ENCODE data around the gene OR51G1.

The OR51G1 gene

GRCh38 chr11:4936745-4937144, 12.6 kb upstream of the OR51G1 start:
- no peak for DNase-seq
- Mint-ChIP-seq H3K27me3 (ENCODE audit: low read depth, poor library complexity) (peaks cover 10% of the 10 kb centered on the region), H3K4me3 (no peak overlapping the region), H3K4me1 (peaks cover 14% of the 10 kb centered on the region), H3K9me3 (peaks cover 6% of the 10 kb centered on the region), H3K27ac (no peak overlapping the region), H3K36me3 (ENCODE audit: low read depth) (no peaks in the 10 kb centered on the region)
- TF ChIP-seq, protein P1, sequence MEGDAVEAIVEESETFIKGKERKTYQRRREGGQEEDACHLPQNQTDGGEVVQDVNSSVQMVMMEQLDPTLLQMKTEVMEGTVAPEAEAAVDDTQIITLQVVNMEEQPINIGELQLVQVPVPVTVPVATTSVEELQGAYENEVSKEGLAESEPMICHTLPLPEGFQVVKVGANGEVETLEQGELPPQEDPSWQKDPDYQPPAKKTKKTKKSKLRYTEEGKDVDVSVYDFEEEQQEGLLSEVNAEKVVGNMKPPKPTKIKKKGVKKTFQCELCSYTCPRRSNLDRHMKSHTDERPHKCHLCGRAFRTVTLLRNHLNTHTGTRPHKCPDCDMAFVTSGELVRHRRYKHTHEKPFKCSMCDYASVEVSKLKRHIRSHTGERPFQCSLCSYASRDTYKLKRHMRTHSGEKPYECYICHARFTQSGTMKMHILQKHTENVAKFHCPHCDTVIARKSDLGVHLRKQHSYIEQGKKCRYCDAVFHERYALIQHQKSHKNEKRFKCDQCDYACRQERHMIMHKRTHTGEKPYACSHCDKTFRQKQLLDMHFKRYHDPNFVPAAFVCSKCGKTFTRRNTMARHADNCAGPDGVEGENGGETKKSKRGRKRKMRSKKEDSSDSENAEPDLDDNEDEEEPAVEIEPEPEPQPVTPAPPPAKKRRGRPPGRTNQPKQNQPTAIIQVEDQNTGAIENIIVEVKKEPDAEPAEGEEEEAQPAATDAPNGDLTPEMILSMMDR (IDR thresholded peaks at IDR 0.05), result no peak

GRCh38 chr11:4932751-4933150, 8.6 kb upstream of the OR51G1 start:
- Mint-ChIP-seq H3K36me3 (ENCODE audit: low read depth) (no peaks in the 10 kb centered on the region), H3K4me1 (no peaks in the 10 kb centered on the region), H3K4me3 (no peak overlapping the region), H3K9me3 (peaks cover 6% of the 10 kb centered on the region), H3K27ac (no peak overlapping the region), H3K27me3 (ENCODE audit: low read depth, poor library complexity) (peaks cover 6% of the 10 kb centered on the region)
- DNase-seq, result no peak
- TF ChIP-seq, protein P1 (IDR thresholded peaks at IDR 0.05), result no peak

DNA sequence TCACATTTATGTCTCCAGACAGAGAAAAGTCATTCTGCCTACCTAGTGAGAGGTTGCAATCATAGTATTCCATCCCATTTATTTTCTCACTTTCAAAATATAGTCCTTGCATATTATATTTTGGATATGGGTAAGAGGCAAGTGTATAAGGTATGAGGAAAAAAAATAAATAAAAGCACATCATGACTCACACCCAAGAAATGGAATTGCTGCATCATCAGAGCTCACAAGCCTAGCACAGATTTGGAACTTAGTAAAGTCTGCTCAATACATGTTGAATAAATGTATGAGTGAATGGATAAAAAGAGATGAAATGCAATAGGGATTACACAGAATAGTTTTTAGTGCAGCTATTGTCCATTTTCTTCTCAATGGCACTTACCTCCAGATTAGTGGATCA, 2.5 kb upstream of the OR51G1 start:
- no peak overlapping the region for H3K27ac Mint-ChIP-seq
- no peak overlapping the region for H3K4me3 Mint-ChIP-seq
- H3K27me3 Mint-ChIP-seq (ENCODE audit: low read depth, poor library complexity), result peaks cover 7% of the 10 kb centered on the region
- no peaks in the 10 kb centered on the region for H3K36me3 Mint-ChIP-seq (ENCODE audit: low read depth)
- DNase-seq, result no peak
- H3K4me1 Mint-ChIP-seq, result no peaks in the 10 kb centered on the region
- no peaks in the 10 kb centered on the region for H3K9me3 Mint-ChIP-seq
- TF ChIP-seq, protein P1 (IDR thresholded peaks at IDR 0.05), result no peak

DNA sequence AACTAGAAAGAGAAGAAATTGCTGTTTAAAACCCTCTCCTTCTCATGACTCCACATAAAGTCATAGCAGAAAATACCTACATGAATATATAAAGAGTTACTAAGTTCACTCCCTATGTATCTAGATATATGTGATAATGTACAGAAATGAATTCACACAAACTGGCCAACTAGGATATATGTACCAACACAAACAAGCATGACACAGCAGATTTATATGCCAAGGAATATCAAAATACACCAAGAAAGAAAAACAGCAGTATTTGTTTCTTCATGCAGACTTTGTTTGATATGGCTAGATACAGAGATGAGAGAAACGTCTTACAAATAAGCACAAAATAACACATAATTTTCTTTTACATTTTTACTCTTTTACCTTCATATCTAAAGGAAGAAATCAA, 1.8 kb downstream of the OR51G1 start:
- TF ChIP-seq, protein P1 (IDR thresholded peaks at IDR 0.05), result no peak
- Mint-ChIP-seq H3K9me3 (no peaks in the 10 kb centered on the region), H3K27ac (no peak overlapping the region), H3K4me1 (no peaks in the 10 kb centered on the region), H3K4me3 (no peak overlapping the region), H3K27me3 (ENCODE audit: low read depth, poor library complexity) (peaks cover 6% of the 10 kb centered on the region), H3K36me3 (ENCODE audit: low read depth) (no peaks in the 10 kb centered on the region)
- no peak for DNase-seq

DNA sequence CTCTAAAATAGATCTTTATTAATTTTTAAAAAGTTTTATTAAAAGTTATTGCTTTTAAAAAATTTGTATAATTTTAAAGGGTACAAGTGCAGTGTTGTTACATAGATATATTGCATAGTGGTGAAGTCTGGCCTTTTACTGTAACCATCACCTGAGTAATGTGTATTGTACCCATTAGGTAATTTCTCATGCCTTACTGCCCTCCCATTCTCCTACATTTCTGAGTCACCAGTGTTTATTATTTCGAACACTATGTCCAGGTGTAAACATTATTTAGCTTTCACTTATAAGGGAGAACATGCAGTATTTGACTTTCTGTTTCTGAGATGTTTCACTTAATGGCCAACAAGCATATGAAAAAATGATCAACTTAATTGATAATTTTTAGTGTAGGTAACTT, 2.3 kb downstream of the OR51G1 start:
- H3K36me3 Mint-ChIP-seq (ENCODE audit: low read depth), result no peaks in the 10 kb centered on the region
- DNase-seq, result no peak
- TF ChIP-seq, protein P1 (IDR thresholded peaks at IDR 0.05), result no peak
- no peaks in the 10 kb centered on the region for H3K9me3 Mint-ChIP-seq
- no peak overlapping the region for H3K4me3 Mint-ChIP-seq
- no peak overlapping the region for H3K27ac Mint-ChIP-seq
- H3K4me1 Mint-ChIP-seq, result no peaks in the 10 kb centered on the region
- peaks cover 6% of the 10 kb centered on the region for H3K27me3 Mint-ChIP-seq (ENCODE audit: low read depth, poor library complexity)

- H3K27ac Mint-ChIP-seq, result no peak within 1 kb of the TSS
- TF ChIP-seq, protein P1 (IDR thresholded peaks at IDR 0.05), result no peak
- no peak for DNase-seq
Observed at GRCh38 chr11:4919250-4919649, 4.9 kb downstream of the OR51G1 start, which contains the start of gene OR51G2. OR51G2 (minus strand) TSS chr11:4919350; CDS start chr11:4915663, 3,687 bp downstream.

More at GRCh38 chr11:4919250-4919649, 4.9 kb downstream of the OR51G1 start, which contains the start of gene OR51G2:
- Mint-ChIP-seq H3K36me3 (ENCODE audit: low read depth) (no peaks in the 10 kb centered on the region), H3K27me3 (ENCODE audit: low read depth, poor library complexity) (peaks cover 9% of the 10 kb centered on the region), H3K4me3 (no peak within 1 kb of the TSS), H3K9me3 (no peaks in the 10 kb centered on the region), H3K4me1 (peaks cover 6% of the 10 kb centered on the region)
